Stomach (tissue), 9 donors: ENCODE measurements around the gene SBDS. TPM values are rescaled to one million over a fixed set of nuclear protein-coding genes. Genes with fewer than 3 reads are reported as not detected.

ENCODE experiments used
- DNase-seq, 2 donors: peaks; one replicate each; pipeline versions ENCODE4 v3.0.0 to v3.0.0-alpha.2; 2013 to 2019
- H3K27ac ChIP-seq, 5 donors: fragments of 200-600 bp in 4 of 5; sonication (generic) in 4 of 5; one replicate each; pipeline ENCODE4 v1.5.1; 2013 to 2019; ENCODE audit warnings: mild to moderate bottlenecking in 1 of 5, moderate library complexity in 1 of 5
- H3K27me3 ChIP-seq, 3 donors: fragments of 200-600 bp; sonication (generic); one replicate each; pipeline ENCODE4 v1.5.1; 2017 to 2019; ENCODE audit warnings: mixed run types in 1 of 3
- H3K36me3 ChIP-seq, 4 donors: fragments of 200-600 bp; sonication (generic); 1 replicate in 3 of 4; 2 replicates in 1 of 4; pipeline ENCODE4 v1.5.1; 2016 to 2019
- H3K4me1 ChIP-seq, 4 donors: fragments of 200-600 bp; sonication (generic); one replicate each; pipeline ENCODE4 v1.5.1; 2016 to 2019
- H3K4me3 ChIP-seq, 4 donors: fragments of 200-600 bp; sonication (generic) in 3 of 4; one replicate each; pipeline ENCODE4 v1.5.1; 2016 to 2019; ENCODE audit warnings: mild to moderate bottlenecking in 1 of 4
- H3K9me3 ChIP-seq, 4 donors: fragments of 200-600 bp; sonication (generic); one replicate each; pipeline ENCODE4 v1.5.1; 2016 to 2019
- EP300 ChIP-seq: sonication (generic); formaldehyde crosslinking; IDR thresholded peaks from one replicate; pipeline ENCODE4 v1.6.1; 2017; ENCODE audit warnings: antibody characterized with exemption
- POLR2A ChIP-seq, 4 donors: fragments of 450-650 bp; IDR thresholded peaks; one replicate each; pipeline ENCODE4 v1.6.1; 2016; ENCODE audit warnings: antibody characterized with exemption in 4 of 4, control low read depth in 2 of 4, mild to moderate bottlenecking in 1 of 4, moderate library complexity in 1 of 4
- POLR2AphosphoS5 ChIP-seq, 3 donors: sonication (generic); formaldehyde crosslinking; IDR thresholded peaks; one replicate each; pipeline ENCODE4 v1.6.1; 2016; ENCODE audit warnings: antibody characterized with exemption in 3 of 3
- WGBS, 5 donors: extraction: QIAGEN DNeasy Blood & Tissue Kit in 3 of 5; methylation state at CpG; one replicate each; pipeline versions ENCODE4 v1.1.5 to v1.1.7; 2013 to 2018; 5-methylcytosine and 5-hydroxymethylcytosine counted together
- intact Hi-C: fragments of 100-400 bp; cut with DNase I; formaldehyde crosslinking; loops from one replicate; pipeline ENCODE4 v1.15.1; 2023; ENCODE audit warnings: low total_unique reads
- polyA plus RNA-seq, 3 donors: library from polyadenylated mRNA; stranded (reverse); fragments of 200-250 nt; gene quantifications; one replicate each; pipeline ENCODE4 v1.2.3, GENCODE V29; 2013
- total RNA-seq, 5 donors: library from RNA; depleted of rRNA; stranded (reverse); fragments of >200 nt; gene quantifications; one replicate each; pipeline versions ENCODE4 v1.1.0 to v1.2.3, GENCODE V29; 2014 to 2016
- TF ChIP-seq, protein P1 (sequence below), 7 experiments: fragments of 450-650 bp in 4 of 7; fragments of 200-600 bp in 3 of 7; sonication (generic) in 3 of 7; IDR thresholded peaks; one replicate each; pipeline ENCODE4 v1.5.1; 2016 to 2019; ENCODE audit warnings: antibody characterized with exemption in 7 of 7, control low read depth in 2 of 7, mild to moderate bottlenecking in 1 of 7
- donor health status: healthy with polysubstance abuse.
- donor health status: Bipolar disorder and iron deficiency.
- donor health status: healthy.

The SBDS gene
- total and polyA plus RNA-seq, 8 donors, result 93.2 to 192 (median 112) TPM

DNA sequence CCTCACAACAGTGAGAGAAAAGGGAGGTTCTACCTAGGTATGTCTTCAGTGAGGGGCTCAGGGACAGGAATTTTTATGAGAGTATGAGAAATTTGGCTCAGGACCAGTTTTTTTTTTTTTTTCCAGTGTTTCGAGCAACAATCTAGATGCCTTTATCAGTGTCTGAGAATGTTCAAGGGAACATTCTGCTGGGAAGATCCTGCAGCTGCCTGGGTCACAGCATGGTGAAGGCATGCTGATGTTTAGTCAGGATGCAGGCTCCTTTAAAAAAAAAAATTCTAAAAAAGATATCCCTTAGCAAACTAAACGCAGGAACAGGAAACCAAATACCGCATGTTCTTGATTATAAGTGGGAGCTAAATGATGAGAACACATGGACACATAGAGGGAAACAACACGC is 31.0 kb downstream of the SBDS start:
- TF ChIP-seq POLR2A (IDR thresholded peaks at IDR 0.05) (no peak), EP300 (no peak), POLR2AphosphoS5 (IDR thresholded peaks at IDR 0.05) (no peak)
- TF ChIP-seq, protein P1, sequence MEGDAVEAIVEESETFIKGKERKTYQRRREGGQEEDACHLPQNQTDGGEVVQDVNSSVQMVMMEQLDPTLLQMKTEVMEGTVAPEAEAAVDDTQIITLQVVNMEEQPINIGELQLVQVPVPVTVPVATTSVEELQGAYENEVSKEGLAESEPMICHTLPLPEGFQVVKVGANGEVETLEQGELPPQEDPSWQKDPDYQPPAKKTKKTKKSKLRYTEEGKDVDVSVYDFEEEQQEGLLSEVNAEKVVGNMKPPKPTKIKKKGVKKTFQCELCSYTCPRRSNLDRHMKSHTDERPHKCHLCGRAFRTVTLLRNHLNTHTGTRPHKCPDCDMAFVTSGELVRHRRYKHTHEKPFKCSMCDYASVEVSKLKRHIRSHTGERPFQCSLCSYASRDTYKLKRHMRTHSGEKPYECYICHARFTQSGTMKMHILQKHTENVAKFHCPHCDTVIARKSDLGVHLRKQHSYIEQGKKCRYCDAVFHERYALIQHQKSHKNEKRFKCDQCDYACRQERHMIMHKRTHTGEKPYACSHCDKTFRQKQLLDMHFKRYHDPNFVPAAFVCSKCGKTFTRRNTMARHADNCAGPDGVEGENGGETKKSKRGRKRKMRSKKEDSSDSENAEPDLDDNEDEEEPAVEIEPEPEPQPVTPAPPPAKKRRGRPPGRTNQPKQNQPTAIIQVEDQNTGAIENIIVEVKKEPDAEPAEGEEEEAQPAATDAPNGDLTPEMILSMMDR (IDR thresholded peaks at IDR 0.05), result no peak
- intact Hi-C loops, result no loop called here
- H3K9me3 ChIP-seq, result no peaks in the 10 kb centered on the region
- no peak overlapping the region for H3K4me3 ChIP-seq
- H3K4me1 ChIP-seq, result no peaks in the 10 kb centered on the region
- H3K27ac ChIP-seq, result no peak overlapping the region
- 28 to 44% (median 35%) methylated on average over 4 of the region's 4 CpGs for WGBS, 5 donors
- DNase-seq, result no peak
- no peaks in the 10 kb centered on the region for H3K27me3 ChIP-seq
- H3K36me3 ChIP-seq, result peaks cover under 1 to 17% (median 13%) of the 10 kb centered on the region in 4 donors

DNA sequence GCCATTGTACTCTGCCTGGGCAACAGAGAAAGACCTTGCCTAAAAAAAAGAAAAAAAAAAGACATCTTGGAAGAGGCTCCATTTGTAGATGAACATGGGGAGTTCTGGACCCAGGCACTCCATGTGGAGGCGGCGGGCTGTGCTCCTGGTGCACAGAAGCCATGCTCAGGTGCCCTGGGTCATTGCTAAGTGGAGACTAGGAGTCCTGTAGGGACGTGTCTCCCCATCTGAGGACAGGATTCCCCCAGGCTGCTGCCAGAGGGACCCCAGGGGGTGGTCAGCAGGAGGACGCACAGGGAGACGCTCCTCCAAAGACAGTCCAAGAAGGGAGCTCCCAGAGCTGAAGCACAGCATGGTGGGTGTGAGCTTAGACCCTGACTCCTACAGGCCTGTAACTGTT is 34.3 kb downstream of the SBDS start:
- Histone ChIP-seq H3K4me3 (no peak overlapping the region), H3K4me1 (peaks cover 0 to 13% (median 0%) of the 10 kb centered on the region in 4 donors), H3K9me3 (no peaks in the 10 kb centered on the region), H3K27ac (no peak overlapping the region), H3K36me3 (peaks cover 25 to 51% (median 46%) of the 10 kb centered on the region in 4 donors), H3K27me3 (no peaks in the 10 kb centered on the region)
- TF ChIP-seq EP300 (no peak), POLR2A (IDR thresholded peaks at IDR 0.05) (no peak), POLR2AphosphoS5 (IDR thresholded peaks at IDR 0.05) (no peak)
- TF ChIP-seq, protein P1 (IDR thresholded peaks at IDR 0.05), result no peak
- no peak for DNase-seq
- WGBS, 5 donors, result 88 to 99% (median 95%) methylated on average over 5 of the region's 5 CpGs
- intact Hi-C loops, result no loop called here

DNA sequence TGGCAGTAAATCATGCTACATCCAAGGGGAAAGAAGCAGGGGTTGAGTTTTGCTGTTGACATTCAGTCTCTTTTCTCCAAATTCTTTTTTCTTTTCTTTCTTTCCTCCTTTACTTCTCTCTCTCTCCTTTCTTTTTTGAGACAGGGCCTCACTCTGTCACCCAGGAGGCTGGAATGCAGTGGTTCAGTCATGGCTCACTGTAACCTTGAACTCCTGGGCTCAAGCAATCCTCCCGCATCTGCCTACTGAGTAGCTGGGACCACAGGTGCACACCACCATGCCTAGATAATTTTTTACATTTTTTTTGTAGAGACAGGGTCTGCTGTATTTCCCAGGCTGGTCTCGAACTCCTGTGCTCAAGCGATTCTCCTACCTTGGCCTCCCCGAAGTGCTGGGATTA is 35.2 kb downstream of the SBDS start:
- DNase-seq, result no peak
- Histone ChIP-seq H3K36me3 (peaks cover 34 to 60% (median 55%) of the 10 kb centered on the region in 4 donors), H3K9me3 (no peaks in the 10 kb centered on the region), H3K27ac (no peak overlapping the region), H3K4me3 (no peak overlapping the region), H3K4me1 (peaks cover 0 to 13% (median 0%) of the 10 kb centered on the region in 4 donors), H3K27me3 (no peaks in the 10 kb centered on the region)
- 95 to 99% (median 98%) methylated on average over 4 of the region's 4 CpGs for WGBS, 5 donors
- no peak for TF ChIP-seq EP300
- TF ChIP-seq, protein P1 (IDR thresholded peaks at IDR 0.05), result no peak
- no peak for TF ChIP-seq POLR2AphosphoS5 (IDR thresholded peaks at IDR 0.05)
- TF ChIP-seq POLR2A (IDR thresholded peaks at IDR 0.05), result no peak
- intact Hi-C loops, result no loop called here

DNA sequence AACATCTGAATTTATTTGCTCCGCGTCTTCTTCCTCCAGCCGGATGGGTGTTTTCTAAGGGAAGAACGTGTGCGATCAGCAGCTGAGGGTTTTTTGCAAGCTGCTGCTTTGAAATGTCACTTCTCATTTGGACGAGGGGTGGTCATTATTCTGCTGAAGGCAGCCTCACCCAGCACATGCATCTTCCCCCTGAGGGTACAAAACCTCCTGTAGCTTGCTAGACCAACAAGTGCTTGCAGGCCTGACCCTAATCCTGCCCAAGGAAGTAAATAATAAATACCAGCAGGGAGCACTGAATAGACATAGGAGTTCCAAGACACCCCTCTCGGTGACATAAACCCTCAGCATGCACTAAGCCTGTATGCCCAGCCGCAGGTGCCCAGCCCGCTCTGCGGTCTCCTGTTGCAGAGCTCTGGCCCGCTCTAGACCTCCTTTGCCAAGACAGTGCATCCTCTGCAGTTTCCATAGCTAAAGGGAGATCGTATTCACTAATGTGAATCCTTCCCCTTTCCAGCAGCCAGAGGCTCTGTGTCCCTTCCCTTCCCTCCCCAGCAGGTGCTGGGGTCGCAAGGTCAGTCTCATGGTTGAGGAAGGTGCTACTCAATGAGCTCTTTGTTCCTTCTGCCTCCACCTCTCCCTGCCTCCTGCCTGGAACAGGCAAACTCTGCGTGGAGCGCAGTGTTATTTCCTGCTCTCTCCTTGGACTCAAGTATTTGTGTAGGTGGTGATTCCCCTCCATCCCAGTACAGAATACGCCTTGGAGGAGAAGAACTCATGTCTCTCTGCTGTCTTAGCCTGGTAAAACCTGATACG is 36.6 kb downstream of the SBDS start:
- Histone ChIP-seq H3K27me3 (no peaks in the 10 kb centered on the region), H3K36me3 (peaks cover 44 to 74% (median 70%) of the 10 kb centered on the region in 4 donors), H3K27ac (peak overlapping the region in 2 of 5 donors; percentile 10 to 53), H3K9me3 (no peaks in the 10 kb centered on the region), H3K4me3 (no peak overlapping the region), H3K4me1 (peaks cover 0 to 13% (median 0%) of the 10 kb centered on the region in 4 donors)
- 63 to 76% (median 64%) methylated on average over 12 to 17 of the region's 17 CpGs for WGBS, 5 donors
- intact Hi-C loops, result no loop called here
- DNase-seq, result peak; percentile 27 to 59
- TF ChIP-seq, protein P1 (IDR thresholded peaks at IDR 0.05), result no peak
- TF ChIP-seq POLR2AphosphoS5 (IDR thresholded peaks at IDR 0.05), result no peak
